ENCODE measurements around the gene RBM4. TPM values are rescaled to one million over a fixed set of nuclear protein-coding genes. Genes with fewer than 3 reads are reported as not detected.

Gene RBM4
- total RNA-seq, 2 experiments from 2014 or later = 134 to 140 TPM

- Mint-ChIP-seq H3K36me3 (no peaks in the 10 kb centered on the region), H3K4me1 (no peaks in the 10 kb centered on the region), H3K4me3 (no peak overlapping the region), H3K27me3 (no peaks in the 10 kb centered on the region), H3K27ac (no peak overlapping the region), H3K9me3 (no peaks in the 10 kb centered on the region)
- DNase-seq = no peak
Observed at GRCh38 chr11:66686801-66687750, 48.6 kb downstream of the RBM4 start.

DNA sequence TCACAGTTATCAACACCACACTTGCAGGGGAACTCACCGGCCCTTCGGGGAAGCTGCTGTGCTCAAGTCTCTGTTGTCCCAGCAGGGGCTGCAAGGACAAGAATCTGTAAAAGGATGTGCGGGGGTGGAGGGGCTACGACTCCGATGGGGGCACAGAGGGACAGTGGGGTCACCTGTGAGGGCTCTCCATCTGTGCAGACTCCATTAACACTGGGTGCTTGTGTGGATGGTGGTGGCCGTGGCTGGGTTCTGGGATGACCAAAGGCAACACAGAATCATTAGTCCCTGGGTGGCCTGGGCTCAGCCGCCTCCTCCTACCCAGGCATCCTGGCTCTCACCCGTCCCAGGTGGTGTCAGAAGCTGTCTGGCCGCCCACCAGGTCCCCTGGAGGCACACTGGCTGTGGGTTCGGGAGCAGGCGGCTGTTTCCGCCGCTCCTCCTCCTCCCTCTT lies 49.4 kb downstream of the RBM4 start:
- DNase-seq = no peak
- Mint-ChIP-seq H3K9me3 (no peaks in the 10 kb centered on the region), H3K4me1 (no peaks in the 10 kb centered on the region), H3K4me3 (no peak overlapping the region), H3K27me3 (no peaks in the 10 kb centered on the region), H3K27ac (no peak overlapping the region), H3K36me3 (no peaks in the 10 kb centered on the region)

GRCh38 chr11:66688561-66689534 lies 50.3 kb downstream of the RBM4 start:
- Mint-ChIP-seq H3K27me3 (no peaks in the 10 kb centered on the region), H3K27ac (no peak overlapping the region)

DNA sequence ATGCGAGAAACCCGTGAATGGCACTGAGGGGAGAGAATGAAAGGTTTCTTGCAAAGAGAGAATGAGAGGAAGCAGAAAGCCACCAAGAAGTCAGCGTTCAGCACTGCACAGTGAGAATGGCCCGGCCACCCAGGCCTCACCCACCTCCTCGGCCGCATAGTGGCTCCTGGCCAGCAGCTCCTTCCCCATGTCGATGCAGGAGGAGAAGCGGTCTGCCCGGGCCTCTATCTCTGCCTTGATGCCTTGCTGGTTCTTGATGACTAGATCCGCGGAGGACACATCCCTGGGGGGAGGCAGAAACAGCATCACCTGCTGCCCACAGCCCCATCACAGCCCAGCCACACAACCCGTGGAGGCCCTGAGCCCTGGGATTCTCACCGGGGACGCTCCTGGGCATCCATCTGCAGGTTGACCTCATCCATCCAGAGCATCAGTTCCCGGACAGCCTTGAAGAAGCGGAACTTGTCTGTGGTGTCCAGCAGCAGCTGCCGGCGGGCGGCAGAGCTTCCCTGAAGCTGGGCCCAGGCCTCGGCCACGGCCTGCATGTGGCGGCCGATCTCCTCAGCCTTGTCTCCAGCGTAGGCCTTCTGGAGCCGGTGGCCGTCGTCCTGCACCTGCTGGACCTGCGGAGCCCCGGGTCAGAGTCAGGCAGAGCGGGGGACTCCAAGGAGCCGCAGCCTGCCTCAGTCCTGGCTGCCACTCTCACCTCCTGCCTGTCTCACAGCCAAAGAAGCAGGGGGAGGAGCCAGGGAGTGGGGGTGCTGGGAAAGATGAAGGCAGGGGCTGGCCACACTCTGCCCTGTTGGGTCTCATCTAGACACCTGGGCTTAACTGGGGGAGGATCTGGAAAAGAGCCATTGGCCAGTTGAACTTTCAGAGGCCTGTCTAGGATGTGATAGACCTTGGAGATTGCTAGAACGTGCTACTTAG lies 51.4 kb downstream of the RBM4 start:
- H3K4me1 Mint-ChIP-seq = peaks cover 1% of the 10 kb centered on the region
- H3K9me3 Mint-ChIP-seq = no peaks in the 10 kb centered on the region
- H3K36me3 Mint-ChIP-seq = no peaks in the 10 kb centered on the region
- no peak overlapping the region for H3K4me3 Mint-ChIP-seq
- no peak overlapping the region for H3K27ac Mint-ChIP-seq
- no peaks in the 10 kb centered on the region for H3K27me3 Mint-ChIP-seq
- no peak for DNase-seq

More at GRCh38 chr11:66688561-66689534, 50.3 kb downstream of the RBM4 start:
- Mint-ChIP-seq H3K9me3 (no peaks in the 10 kb centered on the region), H3K36me3 (no peaks in the 10 kb centered on the region), H3K4me3 (no peak overlapping the region), H3K4me1 (no peaks in the 10 kb centered on the region)
- no peak for DNase-seq

- Mint-ChIP-seq H3K9me3 (no peaks in the 10 kb centered on the region), H3K4me1 (peaks cover 2% of the 10 kb centered on the region), H3K36me3 (no peaks in the 10 kb centered on the region), H3K27me3 (no peaks in the 10 kb centered on the region), H3K4me3 (no peak overlapping the region), H3K27ac (no peak overlapping the region)
- DNase-seq = no peak
Observed at GRCh38 chr11:66691311-66691980, 52.9 kb downstream of the RBM4 start.

DNA sequence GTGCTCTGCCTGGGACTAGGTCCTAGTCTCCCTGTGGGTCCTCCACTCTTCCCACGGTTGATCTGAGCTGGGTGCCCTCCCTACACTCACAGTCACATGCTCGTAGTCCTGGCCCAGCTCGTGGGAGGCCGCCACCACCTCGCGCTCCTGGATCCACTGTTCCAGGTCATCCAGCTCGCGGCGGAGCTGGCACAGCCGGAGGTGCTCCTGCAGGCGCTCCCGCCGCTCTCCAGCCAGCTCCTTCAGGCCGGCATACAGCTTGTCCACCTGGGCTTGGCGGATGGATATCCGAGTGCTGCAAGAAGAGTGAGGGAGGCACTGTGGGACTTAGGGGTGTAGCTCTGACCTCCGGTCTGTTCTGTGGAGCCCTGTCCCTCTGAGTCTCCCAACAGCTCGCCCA lies 53.9 kb downstream of the RBM4 start:
- Mint-ChIP-seq H3K27me3 (no peaks in the 10 kb centered on the region), H3K4me1 (peaks cover 2% of the 10 kb centered on the region), H3K9me3 (no peaks in the 10 kb centered on the region), H3K4me3 (no peak overlapping the region), H3K27ac (no peak overlapping the region), H3K36me3 (no peaks in the 10 kb centered on the region)
- no peak for DNase-seq

DNA sequence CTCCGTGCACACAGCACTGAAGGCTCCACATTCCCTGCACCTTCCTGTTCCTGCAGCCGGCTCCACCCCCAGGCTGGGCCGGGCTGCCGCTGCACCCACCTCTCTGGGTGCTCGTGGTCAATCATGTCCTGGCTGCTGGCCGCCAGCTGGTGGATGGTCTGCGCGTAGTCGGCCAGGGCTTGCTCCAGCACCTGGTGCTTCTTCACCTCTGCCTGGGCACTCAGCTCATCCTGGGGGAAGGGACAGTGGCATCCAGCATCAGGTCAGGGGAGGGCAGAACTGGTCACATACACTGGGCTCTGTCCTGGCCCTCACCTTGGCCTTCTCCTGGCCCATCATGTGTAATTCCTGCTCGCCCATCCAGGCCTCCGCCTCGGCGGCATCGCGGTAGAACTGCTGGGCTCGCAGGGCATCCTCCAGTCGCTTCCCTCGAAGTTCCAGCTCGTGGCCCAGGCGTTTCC lies 54.4 kb downstream of the RBM4 start:
- Mint-ChIP-seq H3K36me3 (no peaks in the 10 kb centered on the region), H3K9me3 (no peaks in the 10 kb centered on the region), H3K4me1 (peaks cover 2% of the 10 kb centered on the region), H3K27ac (no peak overlapping the region), H3K27me3 (no peaks in the 10 kb centered on the region), H3K4me3 (no peak overlapping the region)
- DNase-seq = no peak

DNA sequence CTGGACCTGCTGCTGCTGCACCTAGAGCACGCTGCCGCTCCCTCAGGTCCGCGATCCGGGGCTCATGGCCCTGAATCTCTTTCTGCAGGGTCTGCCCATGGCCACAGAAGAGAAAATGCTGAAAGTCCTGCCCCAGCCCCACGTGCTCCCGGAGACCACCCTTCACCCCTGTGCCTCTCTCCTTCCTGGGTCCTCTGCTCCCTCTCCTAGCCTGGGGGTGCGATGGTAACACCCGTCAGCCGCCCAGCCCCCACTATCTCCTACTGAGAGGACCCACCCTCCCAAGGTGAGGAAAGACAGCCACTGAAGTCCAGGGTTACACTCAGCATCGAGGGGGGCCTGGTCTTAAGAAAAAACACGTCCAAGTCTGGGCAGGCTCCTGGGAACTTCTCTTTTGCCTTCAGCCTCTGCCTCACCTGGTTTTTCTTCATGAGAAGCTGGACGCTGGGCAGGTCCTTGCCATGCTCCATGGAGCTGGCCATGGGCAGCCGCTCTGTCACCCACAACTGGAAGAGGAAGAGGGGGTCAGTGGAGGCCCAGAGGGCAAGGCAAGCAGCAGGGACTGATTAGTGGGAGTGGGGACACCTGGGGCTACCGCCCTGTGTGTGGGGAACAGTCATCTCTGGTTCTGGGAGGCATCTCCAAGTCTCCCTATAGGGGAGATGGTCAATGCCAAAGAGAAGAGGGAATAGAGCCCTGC lies 55.0 kb downstream of the RBM4 start:
- Mint-ChIP-seq H3K27ac (no peak overlapping the region), H3K9me3 (no peaks in the 10 kb centered on the region), H3K4me3 (no peak overlapping the region), H3K36me3 (no peaks in the 10 kb centered on the region), H3K4me1 (peaks cover 2% of the 10 kb centered on the region), H3K27me3 (no peaks in the 10 kb centered on the region)
- DNase-seq = no peak

DNA sequence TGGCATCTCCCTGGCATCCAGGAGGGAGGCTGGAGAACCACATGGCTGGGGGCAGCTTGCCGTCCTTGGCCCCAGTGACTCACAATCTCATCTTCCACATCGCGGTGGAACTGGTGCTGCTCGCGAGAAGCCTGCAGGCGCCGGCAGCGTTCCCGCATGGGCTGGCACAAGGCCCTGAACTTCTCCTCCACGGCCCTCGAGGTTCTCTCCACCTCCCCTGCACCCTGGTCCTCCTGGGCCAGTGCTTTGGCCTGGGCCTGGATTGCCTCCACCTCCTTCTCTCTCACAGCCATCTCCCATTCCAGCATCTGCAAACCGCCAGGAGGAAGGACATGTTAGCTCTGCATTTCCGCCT lies 55.5 kb downstream of the RBM4 start:
- H3K27me3 Mint-ChIP-seq = no peaks in the 10 kb centered on the region
- DNase-seq = no peak
- H3K9me3 Mint-ChIP-seq = no peaks in the 10 kb centered on the region

GRCh38 chr11:66694732-66695207 lies 56.3 kb downstream of the RBM4 start:
- peaks cover 2% of the 10 kb centered on the region for H3K4me1 Mint-ChIP-seq
- no peak overlapping the region for H3K4me3 Mint-ChIP-seq
- peak; percentile 75 for DNase-seq
- H3K36me3 Mint-ChIP-seq = no peaks in the 10 kb centered on the region
- peaks cover under 1% of the 10 kb centered on the region for H3K9me3 Mint-ChIP-seq
- no peaks in the 10 kb centered on the region for H3K27me3 Mint-ChIP-seq
- H3K27ac Mint-ChIP-seq = no peak overlapping the region

More for the DNA sequence above, 55.5 kb downstream of the RBM4 start:
- H3K36me3 Mint-ChIP-seq = no peaks in the 10 kb centered on the region
- H3K4me1 Mint-ChIP-seq = peaks cover 2% of the 10 kb centered on the region
- no peak overlapping the region for H3K4me3 Mint-ChIP-seq
- H3K27ac Mint-ChIP-seq = no peak overlapping the region
